ENCODE results near the gene HSPA1A. TPM values are rescaled to one million over a fixed set of nuclear protein-coding genes. Genes with fewer than 3 reads are reported as not detected.

Gene HSPA1A
- polyA plus RNA-seq, 1 donor (not counting 4 experiments of a cell fraction or from before 2014, with no cell fraction given) = 110 TPM

- Histone ChIP-seq H3K27ac (ENCODE audit: control insufficient read depth, insufficient read depth, low read length) (no peak overlapping the region), H4K20me1 (ENCODE audit: control insufficient read depth, extremely low read depth, insufficient read depth, low read length) (no peaks in the 10 kb centered on the region), H2AFZ (ENCODE audit: control insufficient read depth, low read length) (no peak overlapping the region), H3K36me3 (ENCODE audit: control insufficient read depth in 2 of 2, extremely low read depth in 1 of 2, insufficient read depth in 2 of 2, low read length in 2 of 2) (peaks cover 19 to 43% of the 10 kb centered on the region in 2 experiments), H3K79me2 (ENCODE audit: control insufficient read depth, insufficient read depth, low read length) (no peaks in the 10 kb centered on the region), H3K4me3 (ENCODE audit: control insufficient read depth in 2 of 3, extremely low read depth in 1 of 3, insufficient read depth in 2 of 3, low read depth in 1 of 3, low read length in 3 of 3) (no peak overlapping the region), H3K4me2 (ENCODE audit: control insufficient read depth, extremely low read depth, insufficient read depth, low read depth, low read length) (no peak overlapping the region), H3K27me3 (ENCODE audit: control insufficient read depth, extremely low read depth, insufficient read depth, low read length) (no peaks in the 10 kb centered on the region), H3K9ac (ENCODE audit: control insufficient read depth, extremely low read depth, insufficient read depth, low read length) (no peak overlapping the region), H3K4me1 (ENCODE audit: control insufficient read depth, extremely low read depth, insufficient read depth, low read length) (peaks cover 22% of the 10 kb centered on the region), H3K9me1 (ENCODE audit: control insufficient read depth, extremely low read depth, insufficient read depth, low read length) (no peaks in the 10 kb centered on the region), H3K9me3 (ENCODE audit: control insufficient read depth, low read depth, low read length) (no peaks in the 10 kb centered on the region)
- no peak for TF ChIP-seq CTCF (optimal IDR thresholded peaks at IDR 0.05 in 1 of 3, IDR thresholded peaks at IDR 0.05 in 1 of 3, conservative IDR thresholded peaks at IDR 0.05 in 1 of 3; ENCODE audit: extremely low read depth in 1 of 3, insufficient read depth in 2 of 3, low read length in 3 of 3)
- no peak for TF ChIP-seq EZH2 (IDR thresholded peaks at IDR 0.05; ENCODE audit: low read length)
- dilution Hi-C loops (cut with MboI; ENCODE audit: extremely low pct_ligation_motif_present, low sequenced_read_pairs) = no loop called here
- DNase-seq (ENCODE audit: low read depth, low spot score) (no peak), FAIRE-seq (no peak)
Observed at GRCh38 chr6:31778999-31779885, 36.1 kb upstream of the HSPA1A start.

- FAIRE-seq (no peak), DNase-seq (ENCODE audit: low read depth, low spot score) (no peak)
- H3K4me3 ChIP-seq (ENCODE audit: control insufficient read depth in 2 of 3, extremely low read depth in 1 of 3, insufficient read depth in 2 of 3, low read depth in 1 of 3, low read length in 3 of 3) = no peak overlapping the region
- H3K79me2 ChIP-seq (ENCODE audit: control insufficient read depth, insufficient read depth, low read length) = no peaks in the 10 kb centered on the region
- H3K9ac ChIP-seq (ENCODE audit: control insufficient read depth, extremely low read depth, insufficient read depth, low read length) = no peak overlapping the region
- H4K20me1 ChIP-seq (ENCODE audit: control insufficient read depth, extremely low read depth, insufficient read depth, low read length) = no peaks in the 10 kb centered on the region
- no peak overlapping the region for H2AFZ ChIP-seq (ENCODE audit: control insufficient read depth, low read length)
- H3K4me2 ChIP-seq (ENCODE audit: control insufficient read depth, extremely low read depth, insufficient read depth, low read depth, low read length) = no peak overlapping the region
- H3K4me1 ChIP-seq (ENCODE audit: control insufficient read depth, extremely low read depth, insufficient read depth, low read length) = peaks cover 22% of the 10 kb centered on the region
- no peaks in the 10 kb centered on the region for H3K9me1 ChIP-seq (ENCODE audit: control insufficient read depth, extremely low read depth, insufficient read depth, low read length)
- no peak for TF ChIP-seq EZH2 (IDR thresholded peaks at IDR 0.05; ENCODE audit: low read length)
- TF ChIP-seq CTCF (optimal IDR thresholded peaks at IDR 0.05 in 1 of 3, IDR thresholded peaks at IDR 0.05 in 1 of 3, conservative IDR thresholded peaks at IDR 0.05 in 1 of 3; ENCODE audit: extremely low read depth in 1 of 3, insufficient read depth in 2 of 3, low read length in 3 of 3) = no peak
- no peaks in the 10 kb centered on the region for H3K9me3 ChIP-seq (ENCODE audit: control insufficient read depth, low read depth, low read length)
- peaks cover 24 to 49% of the 10 kb centered on the region in 2 experiments for H3K36me3 ChIP-seq (ENCODE audit: control insufficient read depth in 2 of 2, extremely low read depth in 1 of 2, insufficient read depth in 2 of 2, low read length in 2 of 2)
- dilution Hi-C loops (cut with MboI; ENCODE audit: extremely low pct_ligation_motif_present, low sequenced_read_pairs) = no loop called here
- no peak overlapping the region for H3K27ac ChIP-seq (ENCODE audit: control insufficient read depth, insufficient read depth, low read length)
- H3K27me3 ChIP-seq (ENCODE audit: control insufficient read depth, extremely low read depth, insufficient read depth, low read length) = no peaks in the 10 kb centered on the region
Observed at GRCh38 chr6:31779908-31780307, 35.4 kb upstream of the HSPA1A start.
